Measurements from ENCODE around the gene DYNLT4.
"Not testable (repeated sequence)": the region's sequence is repeated elsewhere in the genome, so short reads cannot be mapped to it uniquely, and the experiment has no call there.

DNA sequence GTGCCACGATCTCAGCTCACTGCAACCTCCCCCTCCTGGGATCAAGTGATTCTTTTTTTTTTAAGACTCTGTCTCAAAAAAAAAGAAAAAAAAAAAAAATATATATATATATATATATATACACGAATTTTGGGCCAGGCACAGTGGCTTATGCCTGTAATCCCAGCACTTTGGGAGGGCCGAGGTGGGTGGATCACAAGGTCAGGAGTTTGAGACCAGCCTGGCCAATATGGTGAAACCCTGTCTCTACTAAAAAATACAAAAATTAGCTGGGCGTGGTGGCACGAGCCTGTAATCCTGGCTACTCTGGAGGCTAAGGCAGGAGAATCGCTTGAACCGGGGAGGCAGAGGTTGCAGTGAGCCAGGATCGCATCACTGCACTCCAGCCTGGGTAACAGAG, 9.3 kb downstream of the DYNLT4 start:
- TF ChIP-seq, protein P1, sequence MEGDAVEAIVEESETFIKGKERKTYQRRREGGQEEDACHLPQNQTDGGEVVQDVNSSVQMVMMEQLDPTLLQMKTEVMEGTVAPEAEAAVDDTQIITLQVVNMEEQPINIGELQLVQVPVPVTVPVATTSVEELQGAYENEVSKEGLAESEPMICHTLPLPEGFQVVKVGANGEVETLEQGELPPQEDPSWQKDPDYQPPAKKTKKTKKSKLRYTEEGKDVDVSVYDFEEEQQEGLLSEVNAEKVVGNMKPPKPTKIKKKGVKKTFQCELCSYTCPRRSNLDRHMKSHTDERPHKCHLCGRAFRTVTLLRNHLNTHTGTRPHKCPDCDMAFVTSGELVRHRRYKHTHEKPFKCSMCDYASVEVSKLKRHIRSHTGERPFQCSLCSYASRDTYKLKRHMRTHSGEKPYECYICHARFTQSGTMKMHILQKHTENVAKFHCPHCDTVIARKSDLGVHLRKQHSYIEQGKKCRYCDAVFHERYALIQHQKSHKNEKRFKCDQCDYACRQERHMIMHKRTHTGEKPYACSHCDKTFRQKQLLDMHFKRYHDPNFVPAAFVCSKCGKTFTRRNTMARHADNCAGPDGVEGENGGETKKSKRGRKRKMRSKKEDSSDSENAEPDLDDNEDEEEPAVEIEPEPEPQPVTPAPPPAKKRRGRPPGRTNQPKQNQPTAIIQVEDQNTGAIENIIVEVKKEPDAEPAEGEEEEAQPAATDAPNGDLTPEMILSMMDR (IDR thresholded peaks at IDR 0.05): not testable (repeated sequence)
- TF ChIP-seq POLR2A (IDR thresholded peaks at IDR 0.05): not testable (repeated sequence)

Data from testis (tissue), 2 donors.